A204.1 (cell line): ENCODE data around the gene CENPE.

Experiments
- FAIRE-seq: peaks from 2 replicates; lab custom pipeline; 2012; peaks lifted over from hg19 to GRCh38; lab: Jason Lieb, UNC

CENPE gene

DNA sequence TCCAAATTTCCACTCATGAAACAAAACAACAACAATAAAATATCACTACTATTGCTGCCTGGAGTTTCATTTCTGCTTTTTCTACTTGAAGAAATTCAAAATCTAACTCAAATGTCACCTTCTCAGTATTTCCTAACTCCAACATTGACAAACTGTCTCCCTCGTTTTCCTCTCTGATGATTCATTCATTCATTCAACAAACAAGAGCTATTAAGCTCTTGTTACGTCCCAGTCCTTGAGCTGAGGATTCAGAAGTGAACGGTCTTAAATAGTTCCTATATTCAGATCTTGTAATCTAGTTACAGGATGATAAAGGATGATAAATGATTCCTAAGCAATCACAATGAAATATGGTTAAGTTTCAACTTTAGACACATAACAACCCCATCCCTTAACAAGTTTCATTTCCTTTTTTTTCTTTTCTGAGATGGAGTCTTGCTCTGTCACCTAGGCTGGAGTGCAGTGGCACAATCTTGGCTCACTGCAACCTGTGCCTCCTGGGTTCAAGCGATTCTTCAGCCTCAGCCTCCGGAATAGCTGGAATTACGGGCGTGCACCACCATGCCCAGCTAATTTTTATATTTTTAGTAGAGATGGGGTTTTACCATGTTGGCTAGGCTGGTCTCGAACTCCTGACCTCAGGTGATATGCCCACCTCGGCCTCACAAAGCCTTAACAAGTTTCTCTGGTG lies 123.3 kb downstream of the CENPE start:
- no peak for FAIRE-seq

DNA sequence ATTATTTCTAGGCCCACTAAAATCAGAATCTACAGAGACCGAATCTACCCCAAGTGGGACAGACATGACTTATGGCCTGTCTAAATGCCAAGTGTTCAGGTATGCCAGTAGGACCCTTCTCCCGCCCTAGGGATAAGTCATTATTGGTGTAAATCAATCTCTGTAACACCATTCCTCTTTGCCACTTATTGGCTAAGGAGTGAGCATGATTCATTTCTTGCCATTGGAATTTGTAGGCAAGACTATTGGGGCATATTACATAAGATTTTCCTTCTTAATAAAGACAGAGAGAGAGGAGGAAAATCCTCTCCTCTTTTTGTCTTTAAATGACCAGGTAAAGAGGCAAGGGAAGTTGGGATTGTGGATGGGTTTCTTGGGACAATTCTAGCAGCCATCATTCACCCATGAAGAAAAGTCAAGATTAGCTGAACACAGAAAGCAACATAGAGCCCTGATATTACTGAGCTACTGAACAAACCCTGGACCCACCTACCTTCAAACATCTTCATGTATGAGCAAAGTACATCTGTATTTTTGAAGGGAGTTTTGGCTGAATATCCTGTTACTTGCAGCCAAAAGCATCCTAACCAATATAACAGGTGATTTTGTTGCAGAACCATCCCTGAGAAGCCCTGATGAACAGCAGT lies 124.2 kb downstream of the CENPE start:
- no peak for FAIRE-seq

DNA sequence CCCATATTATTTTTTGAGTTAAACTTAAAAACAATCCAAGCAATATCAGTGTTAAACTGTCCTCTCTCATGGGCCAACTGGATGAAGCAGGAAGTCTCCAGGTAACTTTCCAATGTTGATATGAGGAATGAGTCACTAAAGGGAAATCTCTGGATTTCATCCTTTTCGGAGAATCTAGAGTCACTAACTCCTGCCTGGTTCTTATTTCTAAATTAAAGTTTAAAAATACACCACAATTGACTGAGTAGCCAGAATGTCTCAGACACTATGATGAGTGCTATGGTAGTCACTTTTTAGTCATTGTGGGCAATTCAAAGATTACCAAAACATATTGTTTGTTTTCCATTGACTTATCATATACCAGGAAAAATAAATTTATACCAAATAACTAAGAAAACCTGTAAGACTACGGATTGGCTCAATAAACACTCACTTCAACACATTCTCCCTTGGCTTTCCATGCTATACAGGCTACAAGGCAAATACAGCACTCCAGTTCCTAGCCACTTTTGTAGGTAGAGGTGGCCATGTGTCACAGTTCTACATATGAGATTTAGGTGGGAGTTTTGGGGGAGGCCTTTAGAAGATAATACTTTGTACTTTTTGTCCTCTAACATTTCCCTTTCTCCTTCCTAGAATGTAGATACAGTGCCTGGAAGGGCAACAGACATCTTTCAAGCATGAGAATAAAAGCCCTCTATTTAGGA lies 130.1 kb downstream of the CENPE start:
- no peak for FAIRE-seq

DNA sequence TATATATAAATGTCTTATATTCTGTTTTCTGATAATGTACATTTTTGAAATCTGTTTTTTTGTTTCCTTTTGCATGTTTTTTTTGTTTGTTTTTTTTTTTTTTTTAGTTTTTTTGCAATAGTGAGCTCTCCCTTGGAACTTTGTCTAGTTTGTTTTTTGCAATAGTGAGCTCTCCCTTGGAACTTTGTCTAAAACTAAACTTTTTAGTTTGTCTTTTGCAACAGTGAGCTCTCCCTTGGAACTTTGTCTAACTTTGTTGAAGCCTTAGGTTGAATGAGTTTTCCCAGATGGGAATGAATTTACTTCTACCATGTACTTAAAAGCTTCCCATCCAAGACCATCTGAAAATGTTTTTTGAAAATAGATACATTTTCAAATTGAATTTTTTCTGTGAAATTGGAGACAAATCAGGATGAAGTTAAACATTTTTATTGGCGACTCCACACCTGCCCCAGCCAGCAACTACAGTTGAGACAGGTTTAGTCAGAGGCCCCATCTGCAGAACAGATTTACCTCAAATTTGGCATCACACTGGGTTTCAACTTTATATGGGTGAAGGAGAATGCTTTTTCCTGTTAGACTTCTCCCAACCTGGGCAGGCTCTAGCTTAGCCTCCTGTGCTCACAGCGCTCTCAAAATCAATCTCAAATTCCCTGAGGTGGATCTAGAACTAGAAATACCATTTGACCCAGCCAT lies 137.5 kb downstream of the CENPE start:
- peak; percentile 79 for FAIRE-seq
